CD4-positive, alpha-beta T cell (primary cell): ENCODE data around the gene LRRC26. TPM values are rescaled to one million over a fixed set of nuclear protein-coding genes. Genes with fewer than 3 reads are reported as not detected.
"Not testable (repeated sequence)": the region's sequence is repeated elsewhere in the genome, so short reads cannot be mapped to it uniquely, and the experiment has no call there.

Experiments
- ATAC-seq: fragments of 200-7000 bp; cut with Tn5 transposase; one replicate; pipeline ENCODE4 v1.10.0; 2022; ENCODE audit warnings: mild to moderate bottlenecking; ENCODE audit not compliant: poor library complexity
- CTCF ChIA-PET: fragments of 350-600 bp; sonication (Branson Sonifier 250); formaldehyde crosslinking; loops from one replicate; lab custom pipeline; 2021; ENCODE audit warnings: antibody characterized with exemption, inconsistent platforms; lab: Charles Lee
- POLR2A ChIA-PET: fragments of 350-600 bp; sonication (Branson Sonifier 250); formaldehyde crosslinking; loops from one replicate; lab custom pipeline; 2021; ENCODE audit warnings: antibody characterized with exemption, inconsistent platforms; lab: Charles Lee
- DNase-seq, 14 experiments: peaks; one replicate each; pipeline ENCODE4 v3.0.0-alpha.2; 2013 to 2020; ENCODE audit warnings: mixed read lengths in 2 of 14
- H3K27ac ChIP-seq, 2 donors: one replicate each; pipeline versions ENCODE4 v1.5.1 to v1.7.0; 2013; ENCODE audit warnings: low read length in 2 of 2, low read depth in 1 of 2, mild to moderate bottlenecking in 1 of 2
- H3K27me3 ChIP-seq, 2 experiments: 1 replicate in 1 of 2; 2 replicates in 1 of 2; pipeline versions ENCODE4 v1.6.1 to v1.7.0; 2013; ENCODE audit warnings: low read length in 2 of 2, control low read depth in 1 of 2, mild to moderate bottlenecking in 1 of 2, moderate library complexity in 1 of 2; ENCODE audit not compliant: insufficient read depth in 2 of 2, control insufficient read depth in 1 of 2
- H3K36me3 ChIP-seq: one replicate; pipeline ENCODE4 v1.6.1; 2013; ENCODE audit warnings: low read length, control low read depth; ENCODE audit not compliant: insufficient read depth
- H3K4me1 ChIP-seq: one replicate; pipeline ENCODE4 v1.6.1; 2013; ENCODE audit warnings: low read length, control low read depth; ENCODE audit not compliant: insufficient read depth
- H3K4me3 ChIP-seq: one replicate; pipeline ENCODE4 v1.5.1; 2013; ENCODE audit warnings: mild to moderate bottlenecking, low read length, moderate library complexity
- H3K9me3 ChIP-seq, 2 experiments: 1 replicate in 1 of 2; 2 replicates in 1 of 2; pipeline versions ENCODE4 v1.6.1 to v1.7.0; 2013; ENCODE audit warnings: low read length in 2 of 2, mild to moderate bottlenecking in 2 of 2, control low read depth in 1 of 2, moderate library complexity in 1 of 2; ENCODE audit not compliant: control insufficient read depth in 1 of 2, insufficient read depth in 1 of 2
- H3K27ac Mint-ChIP-seq: one replicate; pipeline ENCODE4 v1.8.0; 2020; ENCODE audit warnings: mixed read lengths
- H3K27me3 Mint-ChIP-seq: one replicate; pipeline ENCODE4 v1.8.0; 2021; ENCODE audit warnings: mixed read lengths
- H3K36me3 Mint-ChIP-seq: one replicate; pipeline ENCODE4 v1.8.0; 2021; ENCODE audit warnings: low read depth, mixed read lengths
- H3K4me1 Mint-ChIP-seq: one replicate; pipeline ENCODE4 v1.8.0; 2021; ENCODE audit warnings: low read depth, mixed read lengths
- H3K4me3 Mint-ChIP-seq: one replicate; pipeline ENCODE4 v1.8.0; 2020; ENCODE audit warnings: mild to moderate bottlenecking, mixed read lengths
- H3K9me3 Mint-ChIP-seq: one replicate; pipeline ENCODE4 v1.8.0; 2020; ENCODE audit warnings: mixed read lengths
- intact Hi-C, 2 experiments: fragments of 100-400 bp; cut with DNase I in 1 of 2; cut with micrococcal nuclease in 1 of 2; formaldehyde crosslinking; loops; one replicate each; pipeline versions ENCODE4 v1.15.1 to v1.9.0; 2023 to 2025; cut with DNase I, micrococcal nuclease
- total RNA-seq, 174 experiments: library from RNA in 2 of 174; stranded (reverse) in 2 of 174; gene quantifications; one replicate each; pipeline ENCODE4 v1.2.3 and lab custom pipeline; 2021 to 2026
- TF ChIP-seq, protein P1 (sequence below): fragments of 200-600 bp; IDR thresholded peaks from one replicate; pipeline ENCODE4 v1.8.0; 2022; ENCODE audit warnings: antibody characterized with exemption, mild to moderate bottlenecking

The LRRC26 gene
- total RNA-seq, 2 experiments from 2014 or later, result not detected

DNA sequence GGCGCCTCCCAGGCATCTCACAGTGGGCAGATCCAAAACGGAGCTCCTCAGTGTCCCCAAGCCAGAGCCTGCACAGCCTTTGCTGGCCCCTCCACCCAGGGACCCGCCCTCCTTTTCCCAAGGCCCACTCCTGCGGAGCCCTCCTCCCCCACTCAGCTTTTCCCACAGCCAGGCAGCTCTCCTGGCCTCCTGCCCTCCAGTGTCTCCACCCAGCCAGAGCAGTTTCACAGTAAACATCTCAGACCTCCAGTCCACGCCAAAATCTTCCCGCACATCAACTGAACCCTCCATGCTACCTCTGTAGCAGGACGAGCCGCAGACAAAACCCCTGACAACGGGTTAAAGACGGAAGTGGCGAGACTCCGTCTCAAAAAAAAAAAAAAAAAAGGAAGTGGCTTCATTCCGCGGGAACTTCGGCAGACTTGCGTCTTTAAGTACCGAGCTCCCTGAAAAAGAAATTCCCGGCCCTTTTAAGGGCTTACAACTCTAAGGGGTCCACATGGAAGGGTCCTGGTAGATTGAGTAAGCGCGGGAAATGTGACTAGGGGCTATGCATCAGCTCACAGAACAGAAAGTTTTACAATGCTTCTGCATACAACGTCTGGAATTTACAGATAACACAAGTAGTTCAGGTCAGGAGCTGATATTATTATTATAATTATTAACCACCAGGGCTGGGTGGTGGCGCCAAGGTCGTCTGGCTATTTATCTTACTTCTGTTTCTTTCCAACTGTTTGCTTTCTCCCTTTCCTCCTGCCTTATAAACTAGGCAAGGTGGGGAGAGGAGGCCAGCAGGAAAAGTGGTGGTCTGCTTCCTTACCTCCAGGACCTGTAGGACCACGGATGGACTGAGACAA, 42.3 kb downstream of the LRRC26 start:
- intact Hi-C loops, result loop anchor here (2.0 to 10.0 kb wide), 4 partner anchors 40 to 95 kb away; partner anchors contain the start of genes ANAPC2 (in 1 of the 2), LRRC26 (in 1 of the 2), MAN1B1 (in 1 of the 2) and RNF208 (in 1 of the 2)

DNA sequence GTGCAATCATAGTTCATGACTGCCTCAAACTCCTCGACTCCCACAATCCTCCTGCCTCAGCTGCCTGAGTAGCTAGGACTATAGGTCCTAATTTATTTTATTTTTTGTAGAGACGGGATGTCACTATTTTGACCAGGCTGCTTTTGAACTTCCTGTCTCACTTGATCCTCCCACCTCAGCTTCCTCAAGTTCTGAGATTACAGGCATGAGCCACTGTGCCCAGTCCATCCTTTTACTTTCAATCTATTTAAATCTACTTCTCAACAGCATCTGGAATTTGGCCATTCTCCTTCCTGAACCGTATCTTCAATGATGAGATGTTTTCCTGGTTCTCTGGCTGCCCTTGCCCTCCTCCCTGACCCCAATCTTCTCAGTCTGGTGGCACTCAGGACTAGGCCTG, 43.1 kb downstream of the LRRC26 start:
- H3K4me3 Mint-ChIP-seq, result peak overlapping the region; percentile 93
- peak overlapping the region; percentile 53 to 61 for H3K27ac ChIP-seq
- no peaks in the 10 kb centered on the region for H3K27me3 ChIP-seq
- no peak for DNase-seq
- TF ChIP-seq, protein P1, sequence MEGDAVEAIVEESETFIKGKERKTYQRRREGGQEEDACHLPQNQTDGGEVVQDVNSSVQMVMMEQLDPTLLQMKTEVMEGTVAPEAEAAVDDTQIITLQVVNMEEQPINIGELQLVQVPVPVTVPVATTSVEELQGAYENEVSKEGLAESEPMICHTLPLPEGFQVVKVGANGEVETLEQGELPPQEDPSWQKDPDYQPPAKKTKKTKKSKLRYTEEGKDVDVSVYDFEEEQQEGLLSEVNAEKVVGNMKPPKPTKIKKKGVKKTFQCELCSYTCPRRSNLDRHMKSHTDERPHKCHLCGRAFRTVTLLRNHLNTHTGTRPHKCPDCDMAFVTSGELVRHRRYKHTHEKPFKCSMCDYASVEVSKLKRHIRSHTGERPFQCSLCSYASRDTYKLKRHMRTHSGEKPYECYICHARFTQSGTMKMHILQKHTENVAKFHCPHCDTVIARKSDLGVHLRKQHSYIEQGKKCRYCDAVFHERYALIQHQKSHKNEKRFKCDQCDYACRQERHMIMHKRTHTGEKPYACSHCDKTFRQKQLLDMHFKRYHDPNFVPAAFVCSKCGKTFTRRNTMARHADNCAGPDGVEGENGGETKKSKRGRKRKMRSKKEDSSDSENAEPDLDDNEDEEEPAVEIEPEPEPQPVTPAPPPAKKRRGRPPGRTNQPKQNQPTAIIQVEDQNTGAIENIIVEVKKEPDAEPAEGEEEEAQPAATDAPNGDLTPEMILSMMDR, result no peak
- H3K9me3 Mint-ChIP-seq, result no peaks in the 10 kb centered on the region
- peaks cover 4 to 16% of the 10 kb centered on the region in 2 experiments for H3K9me3 ChIP-seq
- peaks cover 30% of the 10 kb centered on the region for H3K4me1 Mint-ChIP-seq
- H3K27ac Mint-ChIP-seq, result peak overlapping the region; percentile 81
- no peaks in the 10 kb centered on the region for H3K27me3 Mint-ChIP-seq
- peak overlapping the region; percentile 72 for H3K4me3 ChIP-seq
- H3K4me1 ChIP-seq, result peaks cover 37% of the 10 kb centered on the region
- peaks cover 11% of the 10 kb centered on the region for H3K36me3 Mint-ChIP-seq
- CTCF ChIA-PET, result interaction anchor here (1.6 to 2.1 kb wide), 3 partner anchors 31 to 110 kb away, joined by 4 to 6 read pairs (median 6); partner anchors contain the start of gene RNF224
- ATAC-seq, result no peak
- POLR2A ChIA-PET, result interaction anchor here (1.0 to 1.2 kb wide), 3 partner anchors 11 to 114 kb away, joined by 3 read pairs; partner anchors contain the start of gene TUBB4B
- H3K36me3 ChIP-seq, result no peaks in the 10 kb centered on the region
- intact Hi-C loops, result loop anchor here in 1 of 2 experiments (5.0 to 10.0 kb wide), 2 partner anchors 39 to 48 kb away; partner anchors contain the start of genes LRRC26, MAN1B1 and TMEM210

More for the DNA sequence above, 42.3 kb downstream of the LRRC26 start:
- CTCF ChIA-PET, result interaction anchor here (1.0 to 2.1 kb wide), 4 partner anchors 32 to 109 kb away, joined by 3 to 6 read pairs (median 5); partner anchors contain the start of gene RNF224
- TF ChIP-seq, protein P1, result no peak
- DNase-seq, result peak in 7 of 14 experiments; percentile 22 to 80 (median 56)
- Mint-ChIP-seq H3K27me3 (no peaks in the 10 kb centered on the region), H3K27ac (peak overlapping the region; percentile 81), H3K4me1 (peaks cover 30% of the 10 kb centered on the region), H3K36me3 (peaks cover 11% of the 10 kb centered on the region), H3K4me3 (peak overlapping the region; percentile 93), H3K9me3 (no peaks in the 10 kb centered on the region)
- H3K27ac ChIP-seq, result peak overlapping the region; percentile 61 to 84
- no peaks in the 10 kb centered on the region for H3K36me3 ChIP-seq
- H3K4me3 ChIP-seq, result peak overlapping the region; percentile 72
- H3K4me1 ChIP-seq, result peaks cover 37% of the 10 kb centered on the region
- no peak for ATAC-seq
- POLR2A ChIA-PET, result interaction anchor here (0.6 to 1.2 kb wide), 6 partner anchors 12 to 113 kb away, joined by 3 to 5 read pairs (median 3); partner anchors contain the start of genes CYSRT1 and TUBB4B
- no peaks in the 10 kb centered on the region for H3K27me3 ChIP-seq
- H3K9me3 ChIP-seq, result peaks cover 4 to 19% of the 10 kb centered on the region in 2 experiments

DNA sequence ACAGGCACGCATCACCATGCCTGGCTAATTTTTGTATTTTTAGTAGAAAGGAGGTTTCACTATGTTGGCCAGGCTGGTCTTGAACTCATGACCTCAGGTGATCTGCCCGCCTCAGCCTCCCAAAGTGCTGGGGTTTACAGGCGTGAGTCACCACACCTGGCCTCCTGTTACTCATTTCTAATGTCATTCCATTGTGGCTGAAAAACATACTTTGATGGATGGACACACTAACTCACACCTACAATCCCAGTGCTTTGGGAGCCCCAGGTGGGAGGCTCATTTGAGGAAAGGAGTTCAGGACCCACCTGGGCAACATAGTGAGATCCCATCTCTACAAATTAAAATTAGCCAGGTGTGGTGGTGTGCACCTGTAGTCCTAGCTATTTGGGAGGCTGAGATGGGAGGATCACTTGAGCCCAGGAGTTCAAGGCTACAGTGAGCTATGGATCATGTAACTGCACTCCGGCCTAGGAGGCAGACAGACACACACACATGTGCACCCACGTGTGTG, 45.8 kb downstream of the LRRC26 start:
- H3K27ac ChIP-seq, H3K27ac Mint-ChIP-seq, H3K4me3 ChIP-seq, H3K27me3 Mint-ChIP-seq, H3K4me3 Mint-ChIP-seq, H3K36me3 ChIP-seq, POLR2A ChIA-PET, ATAC-seq, H3K9me3 ChIP-seq, DNase-seq, H3K36me3 Mint-ChIP-seq, H3K9me3 Mint-ChIP-seq, H3K27me3 ChIP-seq: not testable (repeated sequence)
- CTCF ChIA-PET, result interaction anchor here (0.8 to 1.2 kb wide), 2 partner anchors 77 to 112 kb away, joined by 3 read pairs; partner anchors contain the start of gene TPRN
- intact Hi-C loops, result loop anchor here in 1 of 2 experiments (10.0 kb wide), 1 partner anchor 51 kb away; the partner anchor contains the start of genes LRRC26 and TMEM210
- peaks cover 30% of the 10 kb centered on the region for H3K4me1 Mint-ChIP-seq
- H3K4me1 ChIP-seq, result peaks cover 27% of the 10 kb centered on the region
